GM12873 (cell line): ENCODE data around the gene NTNG1.

Experiments
- CTCF ChIP-seq: IDR thresholded peaks from 2 replicates; pipeline ENCODE4 v1.5.1; 2012; ENCODE audit warnings: low read depth, mild to moderate bottlenecking, moderate library complexity, low read length, control low read depth; ENCODE audit not compliant: insufficient read depth; ENCODE audit errors: missing control alignments

NTNG1 gene

GRCh38 chr1:107499139-107499744, 358.4 kb downstream of the NTNG1 start:
- TF ChIP-seq CTCF, result no peak

- no peak for TF ChIP-seq CTCF
These were observed 360.3 kb downstream of the NTNG1 start for GRCh38 chr1:107501081-107501605.

- no peak for TF ChIP-seq CTCF
These were observed 369.5 kb downstream of the NTNG1 start for GRCh38 chr1:107510347-107510746.

- TF ChIP-seq CTCF, result no peak
These were observed 372.0 kb downstream of the NTNG1 start for GRCh38 chr1:107512836-107513235.

- no peak for TF ChIP-seq CTCF
These were observed 374.0 kb downstream of the NTNG1 start for GRCh38 chr1:107514841-107515240.

GRCh38 chr1:107515702-107516101, 374.9 kb downstream of the NTNG1 start:
- peak; percentile 30 for TF ChIP-seq CTCF

GRCh38 chr1:107523061-107523460, 382.2 kb downstream of the NTNG1 start:
- TF ChIP-seq CTCF, result no peak
